Astrocyte of the hippocampus (primary cell): Measurements from ENCODE around the gene CD58.

Source experiments
- DNase-seq: peaks from one replicate; pipeline ENCODE4 v3.0.0; 2011; ENCODE audit warnings: low read depth, low spot score

CD58 gene

DNA sequence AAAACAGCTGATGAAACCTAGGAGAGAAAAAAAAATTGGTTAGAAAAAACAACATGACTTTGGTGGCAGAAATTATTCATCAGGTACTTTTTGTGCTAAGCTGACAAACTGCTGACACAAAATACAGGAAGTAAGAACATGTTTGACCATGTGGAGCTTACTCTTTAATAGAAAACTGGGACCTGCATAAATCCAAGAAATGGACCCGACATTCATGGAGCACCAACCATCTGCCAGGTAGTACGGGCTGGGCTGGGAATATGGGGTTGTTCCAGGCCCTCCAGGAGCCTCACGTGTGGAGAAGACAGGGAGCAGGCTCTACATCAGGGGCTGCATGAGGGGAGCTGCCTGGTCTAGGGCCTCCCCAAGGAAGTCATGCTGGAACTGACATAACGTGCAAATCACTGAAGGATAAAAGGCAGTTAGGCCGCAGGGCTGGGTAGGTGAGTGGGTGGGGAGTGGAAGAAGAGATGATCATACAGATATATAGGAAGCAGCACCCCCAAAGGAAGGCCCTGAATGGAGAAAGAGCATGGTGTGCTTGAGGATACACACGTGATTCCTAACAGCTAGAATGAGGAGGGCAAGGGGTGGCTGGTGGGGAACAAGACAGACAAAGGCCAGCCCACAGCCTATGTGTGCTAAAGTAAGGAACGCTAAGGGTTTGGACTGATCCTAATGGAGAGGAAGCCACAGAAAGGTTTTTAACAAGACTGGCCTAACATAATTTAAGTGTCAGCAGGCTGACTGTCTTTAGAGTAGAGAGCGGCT lies 26.1 kb downstream of the CD58 start:
- DNase-seq = no peak

DNA sequence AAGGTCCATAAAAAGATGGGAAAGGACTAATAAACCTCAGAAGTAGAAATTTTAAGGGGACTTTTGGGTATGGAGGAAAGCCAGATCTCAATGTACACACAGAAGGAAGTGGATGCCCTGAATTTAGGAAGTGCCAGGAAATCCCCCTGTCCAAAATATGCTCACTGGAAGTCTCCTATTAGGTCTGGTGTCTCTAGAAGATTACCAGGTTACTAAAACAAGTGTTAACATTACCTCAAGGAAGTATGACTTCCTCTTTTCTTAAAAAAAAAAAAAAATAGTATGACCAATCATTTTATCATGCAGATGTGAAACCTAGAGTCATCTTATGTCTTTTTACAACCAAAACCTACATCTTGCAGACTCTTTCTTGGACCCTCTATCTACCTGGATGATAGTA lies 30.7 kb downstream of the CD58 start:
- DNase-seq = no peak

DNA sequence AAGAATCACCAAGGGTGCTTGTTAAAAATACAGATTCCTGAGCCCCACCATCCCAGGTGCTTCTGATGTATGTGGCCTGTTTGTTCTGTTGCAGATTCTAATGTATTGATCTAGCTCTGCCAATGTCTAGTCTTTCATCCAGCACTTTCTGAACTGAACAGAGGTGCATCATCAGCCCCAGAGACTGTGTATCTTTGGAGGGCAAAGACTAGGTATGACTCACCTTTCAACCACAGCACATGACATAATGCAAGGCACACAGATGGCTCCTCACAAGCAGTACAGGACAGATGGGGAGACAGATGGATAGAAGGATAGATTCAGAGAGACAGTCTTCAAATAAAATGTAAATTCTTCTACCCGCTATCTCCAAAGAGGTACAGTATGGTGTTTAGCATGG lies 32.3 kb downstream of the CD58 start:
- DNase-seq = peak; percentile 28

DNA sequence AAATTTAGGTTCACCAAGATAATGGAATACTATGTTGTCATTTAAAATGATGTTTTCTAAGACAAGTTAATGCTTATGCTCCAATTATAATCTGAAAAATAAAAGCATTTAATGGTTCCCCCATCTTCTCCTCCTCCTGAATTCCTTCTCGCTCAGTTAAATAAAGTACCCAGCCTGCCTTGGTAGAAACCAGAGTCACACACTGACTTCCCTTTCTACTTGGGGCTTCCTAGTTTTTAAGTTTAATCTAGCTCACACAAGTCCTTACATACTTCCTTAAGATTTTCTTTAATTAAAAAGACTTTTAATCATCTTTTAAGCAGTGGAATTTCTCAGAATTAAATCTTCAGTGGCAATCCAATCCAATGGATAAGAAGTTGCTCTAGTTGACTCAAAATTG lies 32.9 kb downstream of the CD58 start:
- no peak for DNase-seq

DNA sequence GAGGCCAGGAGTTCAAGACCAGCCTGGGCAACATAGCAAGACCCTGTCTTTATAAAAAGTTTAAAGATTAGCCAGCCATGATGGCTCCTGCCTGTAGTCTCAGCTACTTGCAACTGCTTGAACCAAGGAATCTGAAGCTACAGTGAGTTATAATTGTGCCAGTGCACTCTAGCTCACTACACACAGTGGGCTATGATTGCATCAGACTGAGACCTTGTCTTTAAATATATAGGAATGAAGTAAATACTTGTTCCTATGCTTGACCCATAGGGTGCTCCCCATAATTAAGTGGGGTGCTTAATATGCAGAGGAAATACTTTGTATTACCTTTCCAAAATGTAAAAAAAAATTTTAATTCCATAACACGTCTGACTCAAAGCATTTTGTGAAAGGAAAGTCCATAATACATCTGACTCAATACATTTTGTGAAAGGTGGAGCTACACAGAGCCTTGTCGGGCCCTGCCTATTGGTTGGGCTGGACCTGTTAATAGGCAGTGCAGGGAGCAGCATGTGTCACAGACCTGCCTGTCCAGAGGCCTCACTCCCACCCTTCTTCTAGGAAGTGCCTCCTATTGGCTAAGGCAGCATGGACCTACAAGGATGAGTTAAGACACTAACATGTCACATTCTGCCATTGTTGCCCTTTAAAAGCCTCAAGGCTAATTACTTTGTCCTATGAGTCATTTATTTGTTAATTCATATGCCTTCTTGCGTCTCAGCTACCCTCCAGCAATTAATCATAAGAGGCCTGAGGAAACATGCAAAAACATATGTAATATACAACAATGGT lies 33.6 kb downstream of the CD58 start:
- DNase-seq = no peak

DNA sequence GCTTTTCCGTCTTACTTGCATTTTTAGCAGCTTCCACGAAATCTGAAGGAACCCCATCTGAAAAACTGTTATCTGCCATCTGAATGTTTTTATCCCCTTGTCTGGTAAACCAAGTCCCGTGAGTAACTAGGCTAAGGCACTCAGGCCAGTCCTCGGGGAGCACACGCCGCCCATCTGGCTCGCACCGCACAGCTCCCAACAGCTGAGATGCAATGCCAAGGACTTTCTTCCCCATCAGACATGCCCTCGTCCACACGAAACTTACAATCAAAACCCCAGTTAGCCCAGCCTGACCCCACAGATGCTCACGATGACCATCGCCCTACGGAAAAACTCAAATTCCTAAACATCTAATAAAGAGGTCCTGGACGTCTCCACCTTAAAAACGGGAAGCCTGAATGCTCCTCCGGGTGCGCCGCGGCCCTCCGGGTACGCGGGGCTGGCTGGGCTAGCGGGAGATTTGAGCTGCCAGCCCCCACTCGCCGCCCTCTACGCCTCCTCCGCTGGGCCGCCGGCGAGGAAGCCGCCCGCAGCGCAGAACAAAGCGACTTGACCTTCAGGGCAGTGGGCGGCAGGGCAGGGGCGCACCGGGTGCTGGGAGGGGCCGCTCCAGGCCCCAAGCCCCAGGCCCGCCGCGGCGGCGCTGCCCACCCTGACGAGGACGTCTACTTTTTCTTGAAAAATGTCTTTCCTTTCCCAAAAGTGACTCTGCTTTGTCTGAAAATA lies 36.6 kb downstream of the CD58 start:
- DNase-seq = no peak

DNA sequence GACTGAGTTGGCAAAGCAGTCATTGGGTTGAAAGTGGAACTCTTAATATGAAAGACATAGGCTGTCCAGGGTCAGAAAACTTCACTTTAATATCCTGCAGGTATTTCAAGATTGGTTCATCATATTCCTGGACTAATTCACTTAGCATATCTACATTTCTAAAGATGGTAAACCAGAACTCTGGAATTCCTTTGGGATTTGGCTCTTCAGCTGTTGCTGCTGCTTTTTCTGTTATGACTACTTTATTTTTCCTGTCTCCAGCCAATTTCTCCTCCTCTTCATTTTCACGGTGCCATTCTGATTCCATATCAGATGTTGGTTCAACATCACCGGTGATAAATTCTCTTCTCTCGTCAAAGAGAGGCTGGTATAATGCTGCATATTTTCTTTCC lies 37.4 kb downstream of the CD58 start:
- no peak for DNase-seq

DNA sequence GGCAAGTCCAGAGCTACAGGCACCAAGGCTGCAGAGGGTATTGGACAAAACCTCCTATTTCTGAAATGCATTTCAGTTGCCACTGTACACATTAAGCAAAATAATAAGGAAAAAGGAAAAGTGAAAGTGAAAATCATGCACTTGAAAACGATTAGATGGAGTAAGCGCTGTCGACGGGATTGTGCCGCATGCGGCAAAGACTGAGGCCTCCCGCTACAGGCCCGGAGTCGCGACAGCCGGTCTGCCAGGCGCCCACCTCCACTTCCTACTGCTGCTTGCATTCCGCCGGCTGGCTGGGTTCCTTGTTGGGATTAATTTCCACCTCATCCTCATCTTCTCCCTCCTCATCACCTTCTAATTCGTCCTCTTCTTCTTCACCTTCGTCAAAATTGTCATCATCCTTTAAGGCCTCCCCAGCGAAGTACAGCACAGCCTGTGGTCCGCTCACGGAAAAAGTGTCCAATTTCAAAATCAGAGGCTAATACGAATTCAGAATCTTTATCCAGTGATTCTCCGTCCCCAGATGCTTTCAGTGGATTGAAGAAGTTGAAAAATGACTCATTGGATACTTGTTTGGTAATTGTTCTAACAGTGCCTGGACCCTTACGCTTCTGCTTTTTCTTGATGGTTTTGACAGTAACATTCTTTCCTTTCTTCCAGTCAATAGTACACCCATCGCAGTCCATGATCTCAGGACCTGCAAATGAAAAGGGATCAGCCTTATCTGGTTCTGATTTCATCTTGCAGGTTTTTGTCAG lies 38.0 kb downstream of the CD58 start:
- DNase-seq = no peak

DNA sequence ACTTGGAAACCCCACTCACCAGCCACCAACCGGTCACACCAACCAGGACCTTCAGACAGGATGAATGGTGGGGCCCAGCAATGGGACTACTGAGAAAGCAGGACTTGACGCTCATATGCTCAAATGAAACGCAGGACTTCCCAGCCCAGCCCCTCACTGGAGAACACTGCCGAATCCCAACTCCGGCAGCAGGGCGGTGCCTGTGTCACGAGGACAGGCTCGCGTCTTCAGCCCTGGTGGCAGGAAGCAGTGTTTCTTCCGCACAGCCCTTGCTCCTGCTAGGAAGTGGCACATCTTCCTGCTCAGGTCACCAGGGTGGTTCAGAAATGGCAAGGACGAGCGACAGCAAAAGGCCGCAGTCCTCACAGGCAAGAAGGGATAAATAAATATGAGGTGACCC lies 38.9 kb downstream of the CD58 start:
- no peak for DNase-seq

DNA sequence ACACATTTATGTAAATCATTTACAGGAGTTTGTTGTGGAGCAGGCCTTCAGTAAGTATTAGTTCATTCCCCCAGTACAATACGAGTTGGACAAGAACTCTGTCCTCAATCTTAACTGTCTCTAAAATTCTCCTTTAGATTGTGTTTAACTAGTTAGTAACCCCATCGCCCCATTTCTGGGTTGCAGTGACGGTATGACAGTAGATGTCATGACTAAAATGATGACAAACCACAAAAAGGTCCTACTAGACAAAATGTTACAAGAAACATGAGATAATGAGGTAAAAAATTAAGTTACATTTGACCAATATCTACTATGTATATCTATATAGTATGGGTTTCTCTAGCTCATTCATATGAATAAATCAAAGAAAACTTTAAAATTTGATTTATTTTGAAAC lies 41.1 kb downstream of the CD58 start:
- DNase-seq = no peak

DNA sequence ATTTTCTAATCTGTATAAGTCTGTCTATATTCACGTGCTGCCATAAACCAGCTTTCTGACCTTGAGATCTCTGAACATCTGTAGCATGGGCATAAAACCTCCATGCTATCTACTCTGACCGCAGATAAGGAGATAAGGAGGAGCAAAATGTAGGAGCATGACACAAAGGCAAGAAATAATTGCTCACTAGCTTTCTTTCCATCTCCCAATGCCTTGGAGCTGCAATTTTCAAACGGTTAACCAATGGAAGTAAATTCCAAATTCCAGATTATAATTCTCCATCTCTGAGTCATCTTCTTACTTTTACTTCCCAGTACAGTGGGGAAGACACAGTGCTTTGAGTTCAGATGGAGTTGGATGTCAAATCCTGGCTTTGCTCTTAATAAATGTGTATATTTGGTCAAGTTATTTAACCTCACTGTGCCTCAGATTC lies 41.6 kb downstream of the CD58 start:
- DNase-seq = peak; percentile 53

DNA sequence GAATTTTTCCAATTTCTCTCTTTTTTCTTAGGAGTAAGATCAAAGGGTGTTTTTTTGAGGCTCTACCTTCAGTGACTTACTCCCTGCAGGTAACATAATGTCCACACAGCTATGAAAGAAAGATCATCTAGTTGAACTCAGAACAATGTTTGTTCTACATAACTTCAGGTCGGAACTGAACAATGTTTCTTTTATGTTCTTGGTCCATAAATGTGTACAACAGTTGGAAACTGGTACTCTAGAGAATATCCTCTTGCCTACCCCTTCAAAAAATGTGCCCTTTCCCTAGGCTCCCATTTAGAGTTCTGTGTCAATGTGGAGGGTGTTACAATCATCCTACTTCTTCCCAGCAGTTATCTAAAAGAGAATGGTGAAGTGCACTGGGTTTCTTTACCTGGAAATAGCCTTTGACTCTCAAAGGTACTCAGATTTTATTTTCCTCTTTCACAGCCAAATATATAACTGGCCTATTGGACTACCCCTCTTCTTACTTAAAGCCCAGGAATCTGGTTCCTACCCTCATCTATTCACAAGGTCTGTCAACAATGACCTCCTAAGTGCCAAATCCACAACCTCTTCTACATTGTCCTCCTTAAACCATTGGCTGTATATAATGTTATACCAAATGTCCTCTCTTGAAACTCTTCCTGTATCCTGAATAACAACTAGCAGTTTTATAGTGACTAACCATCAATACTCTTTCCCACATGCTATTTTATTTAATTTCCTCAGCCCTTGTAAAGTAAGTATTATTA lies 42.3 kb downstream of the CD58 start:
- DNase-seq = no peak

DNA sequence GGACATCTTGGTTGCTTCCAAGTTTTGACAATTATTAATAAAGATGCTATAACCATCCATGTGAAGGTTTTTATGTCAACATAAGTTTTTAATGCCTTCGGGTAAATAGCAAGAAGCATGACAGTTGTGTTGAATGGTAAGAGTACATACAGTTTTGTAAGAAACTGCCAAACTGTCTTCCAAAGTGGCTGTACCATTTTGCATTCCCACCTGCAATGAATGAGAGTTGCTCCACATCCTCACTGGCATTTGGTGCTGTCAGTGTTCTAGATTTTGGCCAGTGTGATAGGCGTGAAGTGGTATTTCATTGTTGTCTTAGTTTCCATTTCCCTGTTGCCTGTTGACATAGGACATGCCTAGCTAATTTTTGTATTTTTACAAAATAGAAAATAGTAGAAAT lies 45.4 kb downstream of the CD58 start:
- no peak for DNase-seq

DNA sequence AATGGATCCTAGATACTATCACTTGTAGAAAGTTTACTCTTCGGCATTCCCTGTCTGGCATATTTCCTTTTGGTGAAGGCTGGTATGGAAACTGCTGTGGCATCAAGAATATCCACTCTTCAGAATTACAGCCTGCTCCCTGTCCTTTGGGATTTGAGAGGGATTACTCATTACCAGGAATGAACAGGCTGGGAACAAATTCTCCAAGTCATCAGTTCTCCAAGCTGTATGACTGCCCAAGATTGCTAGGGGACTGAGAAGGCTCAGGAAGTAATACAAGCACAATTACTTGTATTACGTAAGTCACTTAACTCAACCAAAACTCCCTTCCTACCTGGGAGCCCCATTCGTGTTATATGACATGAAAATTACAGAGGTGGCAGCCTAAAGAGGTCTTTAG lies 49.6 kb downstream of the CD58 start:
- DNase-seq = peak; percentile 51

DNA sequence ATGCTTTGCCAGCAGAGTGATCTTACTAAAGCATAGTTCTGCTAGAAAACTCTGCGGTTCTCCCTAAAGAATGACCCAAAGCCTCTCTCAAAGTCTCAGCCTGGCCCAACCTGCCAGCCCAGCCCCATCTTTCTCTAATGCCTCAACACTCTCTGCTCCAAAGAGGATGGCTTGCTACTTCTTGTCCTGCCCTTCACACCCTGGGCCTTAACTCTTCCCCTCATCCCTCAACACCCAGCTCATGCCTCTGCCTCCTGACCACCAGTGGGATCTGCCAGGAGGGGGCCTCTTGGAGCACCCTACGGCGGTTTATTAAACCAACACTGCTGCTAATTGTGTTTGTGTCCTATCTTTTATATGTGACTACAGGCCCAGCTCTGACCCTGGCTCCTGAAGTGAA lies 52.4 kb downstream of the CD58 start:
- DNase-seq = no peak

DNA sequence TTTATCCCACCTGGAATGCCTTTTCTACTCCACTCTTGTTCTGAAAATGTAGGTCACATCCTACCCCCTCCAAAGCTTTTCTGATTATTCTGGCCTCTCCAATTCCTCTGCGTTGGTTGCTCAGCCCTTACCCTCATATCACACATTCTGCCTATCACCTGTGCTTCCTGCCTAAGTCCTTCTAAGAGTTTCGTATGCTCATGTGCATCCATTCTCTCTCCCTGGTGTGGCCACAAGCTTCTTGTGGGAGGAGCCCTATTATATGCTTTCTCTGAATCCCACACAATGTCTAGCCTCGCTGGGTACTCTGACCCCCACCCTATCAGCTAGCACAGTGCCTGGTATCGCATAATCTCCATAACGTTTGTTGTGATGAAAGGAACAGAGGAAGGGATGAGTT lies 54.2 kb downstream of the CD58 start:
- DNase-seq = no peak

DNA sequence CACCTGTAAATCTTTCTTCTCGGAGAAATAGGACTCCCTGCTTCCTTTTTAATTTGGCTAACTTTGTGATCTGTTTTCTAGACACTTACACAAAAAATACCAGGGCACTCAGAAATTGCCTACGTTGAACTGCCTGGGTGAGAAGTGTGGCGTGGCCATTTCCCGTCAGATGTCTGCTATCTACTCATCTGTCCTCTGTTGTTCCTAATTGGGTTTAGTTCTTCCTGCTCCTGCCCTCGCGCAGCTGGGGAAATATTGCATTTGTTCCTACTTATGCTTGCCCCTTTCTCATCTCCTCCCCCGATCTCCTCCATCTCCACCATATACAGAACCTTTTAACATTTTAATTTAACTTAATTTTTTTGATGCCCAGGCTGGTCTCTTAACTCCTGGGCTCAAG lies 55.1 kb downstream of the CD58 start:
- no peak for DNase-seq

DNA sequence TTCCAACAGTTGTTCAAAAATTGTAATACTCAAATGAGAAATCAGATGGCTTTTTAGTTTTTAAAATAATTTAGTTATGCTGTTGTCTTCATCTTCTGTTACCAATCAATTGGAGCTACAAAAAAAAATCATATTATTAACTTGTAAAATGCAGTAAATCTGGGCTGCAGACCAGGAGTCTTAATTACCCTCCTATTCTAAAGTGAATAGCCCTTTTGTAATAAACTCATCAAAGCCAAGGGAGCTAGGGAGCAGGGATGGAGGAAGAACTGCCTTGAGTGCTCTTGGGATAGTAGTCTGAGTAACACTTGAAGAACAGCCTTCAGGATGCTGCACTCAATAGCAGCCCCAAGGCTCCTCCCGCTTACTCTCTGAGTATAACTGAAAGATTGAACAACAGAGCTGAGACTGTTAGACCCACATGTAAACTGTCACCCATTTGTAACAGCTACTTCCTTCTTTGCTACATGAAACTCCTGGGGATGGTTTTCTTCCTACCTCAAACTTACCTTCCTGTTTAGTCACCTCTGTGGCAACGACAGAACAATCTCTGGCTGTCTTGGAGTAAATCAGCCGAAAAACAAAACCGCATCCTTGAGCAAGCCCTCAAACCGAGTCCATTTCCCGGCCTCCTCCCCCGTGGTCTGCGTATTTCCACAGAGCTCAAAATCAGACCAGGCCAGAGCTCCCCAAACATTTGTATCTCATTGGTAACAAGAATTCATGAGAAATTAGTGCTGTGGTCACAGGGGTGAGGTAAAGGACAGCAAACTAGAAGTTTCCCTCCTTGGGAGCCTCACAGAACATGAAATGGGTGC lies 55.9 kb downstream of the CD58 start:
- DNase-seq = peak; percentile 74

DNA sequence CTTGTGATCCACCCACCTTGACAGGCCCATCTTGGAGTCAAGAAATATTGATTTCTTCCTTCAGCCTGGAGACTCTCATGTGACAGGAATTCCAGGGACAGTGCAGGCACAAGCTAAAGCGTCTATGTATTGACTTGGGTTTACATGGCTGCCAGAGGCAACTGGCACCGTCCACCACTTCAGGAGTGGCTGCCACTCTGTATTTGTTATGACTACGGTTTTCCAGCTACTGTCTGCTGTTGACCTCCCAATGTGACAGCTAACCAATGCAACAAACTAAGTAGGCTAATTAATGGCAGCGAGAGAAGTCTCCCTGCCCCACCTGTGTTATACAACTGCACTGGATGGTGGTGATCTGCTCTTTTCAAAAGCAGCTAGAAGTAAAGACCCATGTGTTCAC lies 56.9 kb downstream of the CD58 start:
- no peak for DNase-seq

DNA sequence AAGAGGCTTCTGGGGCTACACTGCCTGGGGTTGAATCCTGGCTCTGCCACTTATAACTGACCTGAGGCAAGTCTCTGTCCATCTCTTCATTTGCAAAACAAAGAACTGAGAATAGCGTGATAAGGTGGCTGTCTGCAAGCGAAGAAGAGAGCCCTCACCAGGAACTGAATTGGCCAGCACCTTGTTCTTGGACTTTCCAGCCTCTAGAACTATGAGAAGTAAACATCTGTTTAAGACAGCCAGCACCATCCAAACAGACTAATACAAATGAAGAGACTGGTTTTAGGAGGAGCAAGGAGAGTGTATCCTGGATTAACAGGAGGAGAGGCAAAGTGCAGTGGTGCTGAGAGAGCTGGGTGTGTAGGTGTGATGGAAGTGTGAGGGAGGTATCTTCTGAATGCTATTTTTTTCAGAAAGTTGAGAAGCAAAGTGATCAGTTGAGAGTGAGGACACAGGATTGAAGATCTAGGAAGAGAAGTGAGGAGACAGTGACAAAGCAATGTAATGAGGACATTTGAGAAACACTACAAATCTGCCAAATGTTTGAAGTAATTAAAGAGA lies 59.3 kb downstream of the CD58 start:
- no peak for DNase-seq
